Stimulated activated CD8-positive, alpha-beta memory T cell treated with anti-CD3 and anti-CD28 coated beads, Interleukin-4, amount 100 ng/mL, for 48 hours (primary cell): ENCODE data around the gene ZKSCAN1.
A peak's percentile ranks its signal among the peaks of the same experiment; 100 is the strongest.

ENCODE experiments used
- DNase-seq: peaks from one replicate; pipeline ENCODE4 v3.0.0-alpha.2; 2020

ZKSCAN1 gene

GRCh38 chr7:100040575-100040974 lies 25.2 kb downstream of the ZKSCAN1 start:
- DNase-seq, result no peak

GRCh38 chr7:100044718-100045117 lies 29.3 kb downstream of the ZKSCAN1 start:
- DNase-seq, result no peak

- DNase-seq, result no peak
These were observed 33.3 kb downstream of the ZKSCAN1 start for GRCh38 chr7:100048680-100049079.

GRCh38 chr7:100049441-100050291 lies 34.3 kb downstream of the ZKSCAN1 start, which contains the start of gene ZSCAN21:
ZSCAN21 (plus strand) TSS chr7:100049774; CDS start chr7:100057007, 7,233 bp downstream.
- DNase-seq, result peak; percentile 91

- DNase-seq, result no peak
These were observed 36.2 kb downstream of the ZKSCAN1 start for GRCh38 chr7:100051611-100052010.

- no peak for DNase-seq
These were observed 37.8 kb downstream of the ZKSCAN1 start for GRCh38 chr7:100053215-100053614.

GRCh38 chr7:100057006-100057405 lies 41.6 kb downstream of the ZKSCAN1 start:
- DNase-seq, result no peak

GRCh38 chr7:100059251-100059739 lies 43.9 kb downstream of the ZKSCAN1 start:
- no peak for DNase-seq

GRCh38 chr7:100061518-100062193 lies 46.3 kb downstream of the ZKSCAN1 start:
- no peak for DNase-seq

GRCh38 chr7:100063376-100063775 lies 48.0 kb downstream of the ZKSCAN1 start:
- DNase-seq, result no peak

GRCh38 chr7:100064162-100064561 lies 48.8 kb downstream of the ZKSCAN1 start:
- no peak for DNase-seq

GRCh38 chr7:100065452-100066186 lies 50.2 kb downstream of the ZKSCAN1 start:
- no peak for DNase-seq

GRCh38 chr7:100066953-100067352 lies 51.6 kb downstream of the ZKSCAN1 start:
- DNase-seq, result no peak

- DNase-seq, result no peak
These were observed 54.6 kb downstream of the ZKSCAN1 start for GRCh38 chr7:100069991-100070390.

GRCh38 chr7:100071018-100071723 lies 55.8 kb downstream of the ZKSCAN1 start:
- no peak for DNase-seq

- DNase-seq, result no peak
These were observed 57.1 kb downstream of the ZKSCAN1 start for GRCh38 chr7:100072462-100072861.

GRCh38 chr7:100074841-100075240 lies 59.4 kb downstream of the ZKSCAN1 start:
- no peak for DNase-seq

- DNase-seq, result no peak
These were observed 60.0 kb downstream of the ZKSCAN1 start for GRCh38 chr7:100075418-100075817.

GRCh38 chr7:100077205-100077604 lies 61.8 kb downstream of the ZKSCAN1 start:
- DNase-seq, result no peak

- DNase-seq, result no peak
These were observed 63.7 kb downstream of the ZKSCAN1 start for GRCh38 chr7:100079024-100079560.

GRCh38 chr7:100080907-100081534 lies 65.6 kb downstream of the ZKSCAN1 start:
- DNase-seq, result no peak
